Sigmoid colon (tissue), 4 donors: ENCODE results near the gene AKR1C1.
"Not testable (repeated sequence)": the region's sequence is repeated elsewhere in the genome, so short reads cannot be mapped to it uniquely, and the experiment has no call there.

Experiments used
- CTCF ChIP-seq, 4 experiments: fragments of 450-650 bp in 3 of 4; fragments of 200-600 bp in 1 of 4; IDR thresholded peaks; one replicate each; pipeline ENCODE4 v1.5.1; 2016 to 2019; ENCODE audit warnings: antibody characterized with exemption in 4 of 4, mild to moderate bottlenecking in 3 of 4, moderate library complexity in 2 of 4
- EP300 ChIP-seq, 4 donors: sonication (generic); formaldehyde crosslinking; IDR thresholded peaks; one replicate each; pipeline ENCODE4 v1.6.1; 2017; ENCODE audit warnings: antibody characterized with exemption in 4 of 4
- POLR2A ChIP-seq, 2 donors: fragments of 450-650 bp; IDR thresholded peaks; one replicate each; pipeline ENCODE4 v1.6.1; 2016; ENCODE audit warnings: antibody characterized with exemption in 2 of 2, mild to moderate bottlenecking in 2 of 2, moderate library complexity in 2 of 2
- POLR2AphosphoS5 ChIP-seq, 4 donors: sonication (generic); formaldehyde crosslinking; IDR thresholded peaks; one replicate each; pipeline ENCODE4 v1.6.1; 2017; ENCODE audit warnings: antibody characterized with exemption in 4 of 4

GRCh38 chr10:5004030-5004385 lies 40.8 kb downstream of the AKR1C1 start:
- not testable (repeated sequence) for TF ChIP-seq POLR2A, EP300, CTCF, POLR2AphosphoS5 (IDR thresholded peaks at IDR 0.05)
